NCI-H146 treated with DMSO at 0.1 percent for 48 hours (cell line): Measurements from ENCODE around the gene P2RY6.
A peak's percentile ranks its signal among the peaks of the same experiment; 100 is the strongest.
"Not testable (repeated sequence)": the region's sequence is repeated elsewhere in the genome, so short reads cannot be mapped to it uniquely, and the experiment has no call there.

Experiments
- DNase-seq: peaks from one replicate; lab custom pipeline; 2025; ENCODE audit not compliant: unreplicated experiment; lab: John Stamatoyannopoulos, UW

Gene P2RY6

GRCh38 chr11:73271936-73272679 lies at the start of gene P2RY6:
TSS of gene P2RY6 (plus strand) at chr11:73272338. CDS start at chr11:73296519, 24,181 bp downstream.
- peak; percentile 57 for DNase-seq

GRCh38 chr11:73223998-73224730 lies 48.0 kb upstream of the P2RY6 start:
- DNase-seq: no peak

GRCh38 chr11:73225001-73225686 lies 47.0 kb upstream of the P2RY6 start:
- DNase-seq: no peak

- no peak for DNase-seq
Measured at GRCh38 chr11:73225851-73226250, 46.3 kb upstream of the P2RY6 start.

GRCh38 chr11:73226297-73227006 lies 45.7 kb upstream of the P2RY6 start:
- DNase-seq: no peak

GRCh38 chr11:73227571-73228211 lies 44.4 kb upstream of the P2RY6 start:
- DNase-seq: peak; percentile 19

GRCh38 chr11:73228268-73229134 lies 43.6 kb upstream of the P2RY6 start:
- DNase-seq: no peak

GRCh38 chr11:73229321-73229895 lies 42.7 kb upstream of the P2RY6 start:
- no peak for DNase-seq

- no peak for DNase-seq
Measured at GRCh38 chr11:73229896-73230875, 42.0 kb upstream of the P2RY6 start.

GRCh38 chr11:73230931-73231330 lies 41.2 kb upstream of the P2RY6 start:
- DNase-seq: no peak

GRCh38 chr11:73232487-73232886 lies 39.7 kb upstream of the P2RY6 start:
- DNase-seq: not testable (repeated sequence)

GRCh38 chr11:73233211-73233610 lies 38.9 kb upstream of the P2RY6 start:
- DNase-seq: no peak

- DNase-seq: no peak
Measured at GRCh38 chr11:73233692-73234470, 38.3 kb upstream of the P2RY6 start.

GRCh38 chr11:73234471-73235181 lies 37.5 kb upstream of the P2RY6 start:
- no peak for DNase-seq

- DNase-seq: no peak
Measured at GRCh38 chr11:73235236-73235786, 36.8 kb upstream of the P2RY6 start.

GRCh38 chr11:73236205-73236765 lies 35.9 kb upstream of the P2RY6 start:
- DNase-seq: no peak
